GM18498 (cell line): ENCODE measurements around the gene ATP12A.

Source experiments
- ATAC-seq: cut with Tn5 transposase; IDR thresholded peaks from one replicate; pipeline ENCODE4 v1.9.1; 2021; ENCODE audit warnings: mild to moderate bottlenecking, moderate library complexity; ENCODE audit not compliant: unreplicated experiment

Gene ATP12A

GRCh38 chr13:24680258-24680920, at the start of gene ATP12A:
ATP12A (plus strand) TSS chr13:24680408; CDS start chr13:24680744, 336 bp downstream.
- ATAC-seq, result no peak

GRCh38 chr13:24630851-24631620, 49.2 kb upstream of the ATP12A start:
- ATAC-seq, result no peak

GRCh38 chr13:24631922-24632321, 48.3 kb upstream of the ATP12A start:
- no peak for ATAC-seq

GRCh38 chr13:24632382-24633121, 47.7 kb upstream of the ATP12A start:
- ATAC-seq, result no peak

GRCh38 chr13:24636776-24637175, 43.4 kb upstream of the ATP12A start:
- no peak for ATAC-seq

GRCh38 chr13:24638096-24638495, 42.1 kb upstream of the ATP12A start:
- ATAC-seq, result no peak

GRCh38 chr13:24640752-24641151, 39.5 kb upstream of the ATP12A start:
- ATAC-seq, result no peak

GRCh38 chr13:24642219-24642618, 38.0 kb upstream of the ATP12A start:
- ATAC-seq, result no peak

GRCh38 chr13:24644036-24644435, 36.2 kb upstream of the ATP12A start:
- no peak for ATAC-seq

- ATAC-seq, result no peak
These were observed 31.9 kb upstream of the ATP12A start for GRCh38 chr13:24648271-24648670.

- ATAC-seq, result no peak
These were observed 31.1 kb upstream of the ATP12A start for GRCh38 chr13:24648983-24649687.

- ATAC-seq, result no peak
These were observed 30.5 kb upstream of the ATP12A start for GRCh38 chr13:24649688-24650043.

- no peak for ATAC-seq
These were observed 30.0 kb upstream of the ATP12A start for GRCh38 chr13:24650161-24650560.

GRCh38 chr13:24651718-24652345, 28.4 kb upstream of the ATP12A start:
- ATAC-seq, result no peak

GRCh38 chr13:24652359-24652758, 27.8 kb upstream of the ATP12A start:
- ATAC-seq, result no peak

- ATAC-seq, result no peak
These were observed 25.5 kb upstream of the ATP12A start for GRCh38 chr13:24654741-24655140.

- ATAC-seq, result no peak
These were observed 21.0 kb upstream of the ATP12A start for GRCh38 chr13:24659239-24659638.

- no peak for ATAC-seq
These were observed 20.0 kb upstream of the ATP12A start for GRCh38 chr13:24660023-24660741.

- no peak for ATAC-seq
These were observed 18.5 kb upstream of the ATP12A start for GRCh38 chr13:24661713-24662112.
